ENCODE measurements around the gene SAPCD2.

The SAPCD2 gene

GRCh38 chr9:137016436-137016835 is 53.9 kb downstream of the SAPCD2 start:
- no peak for DNase-seq

GRCh38 chr9:137015976-137016375 is 54.4 kb downstream of the SAPCD2 start:
- DNase-seq, result no peak

- DNase-seq, result no peak
Measured at GRCh38 chr9:137015540-137015930, 54.8 kb downstream of the SAPCD2 start.

GRCh38 chr9:137014776-137015539 is 55.4 kb downstream of the SAPCD2 start:
- DNase-seq, result no peak

- no peak for DNase-seq
Measured at GRCh38 chr9:137014166-137014565, 56.2 kb downstream of the SAPCD2 start.

- DNase-seq, result no peak
Measured at GRCh38 chr9:137013571-137013940, 56.8 kb downstream of the SAPCD2 start.

- DNase-seq, result no peak
Measured at GRCh38 chr9:137012694-137013570, 57.4 kb downstream of the SAPCD2 start.

Data from NCI-H146 (cell line).